NCI-H2196 treated with DMSO at 0.1 percent for 48 hours (cell line): ENCODE measurements around the gene BST1.
A peak's percentile ranks its signal among the peaks of the same experiment; 100 is the strongest.

Experiments
- DNase-seq: peaks from one replicate; lab custom pipeline; 2025; ENCODE audit not compliant: unreplicated experiment; lab: John Stamatoyannopoulos, UW

BST1 gene

DNA sequence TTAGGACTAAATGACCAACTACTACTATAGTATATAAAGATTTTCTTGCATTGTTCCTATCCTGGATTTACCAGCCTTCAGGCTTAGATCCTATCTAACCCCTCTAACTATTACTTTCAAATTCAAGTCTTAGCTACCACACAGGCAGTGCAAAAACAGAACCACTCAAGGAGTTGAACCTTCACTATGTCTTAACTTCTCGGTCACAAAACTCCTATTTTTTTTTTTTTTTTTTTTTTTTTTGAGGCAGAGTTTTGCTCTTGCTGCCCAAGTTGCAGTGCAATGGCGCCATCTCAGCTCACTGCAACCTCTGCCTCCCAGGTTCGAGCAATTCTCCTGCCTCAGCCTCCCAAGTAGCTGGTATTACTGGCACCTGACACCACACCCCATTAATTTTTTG, 27.5 kb upstream of the BST1 start:
- no peak for DNase-seq

DNA sequence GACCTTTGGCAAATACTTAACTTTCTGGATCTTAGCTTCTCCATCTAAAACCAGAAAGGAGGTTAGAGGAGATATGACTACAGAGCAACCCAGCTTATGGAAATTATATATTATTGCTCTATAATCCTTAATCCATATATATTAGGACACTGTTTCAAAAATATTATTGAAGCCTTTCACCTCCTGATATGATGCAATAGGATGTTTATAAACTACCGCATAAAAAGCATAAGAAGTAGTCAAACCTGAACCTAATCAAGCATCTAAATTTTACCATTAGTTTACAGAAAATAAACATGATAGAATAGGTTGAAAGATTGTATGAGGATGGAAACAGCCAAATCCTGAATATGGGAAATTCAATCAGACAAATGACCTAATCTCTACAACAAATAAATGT, 26.8 kb upstream of the BST1 start:
- DNase-seq, result no peak

DNA sequence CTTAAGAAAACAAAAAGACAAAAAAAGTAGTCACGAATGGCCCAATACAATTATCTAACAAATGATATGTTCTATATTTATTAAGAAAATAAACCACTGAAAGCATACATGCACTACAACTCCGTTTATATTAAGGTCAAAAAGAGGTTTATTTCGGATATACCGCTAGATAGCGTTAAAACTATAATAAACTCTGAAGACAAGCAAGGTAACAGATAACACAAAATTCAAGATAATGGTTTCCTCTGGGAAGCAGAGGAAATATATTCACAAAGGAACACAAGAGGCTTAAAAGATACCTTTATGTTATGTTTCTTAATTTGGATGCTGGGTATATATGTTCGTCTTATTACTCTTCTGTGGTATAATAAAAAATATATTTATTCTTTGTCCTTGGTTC, 26.0 kb upstream of the BST1 start:
- DNase-seq, result no peak

DNA sequence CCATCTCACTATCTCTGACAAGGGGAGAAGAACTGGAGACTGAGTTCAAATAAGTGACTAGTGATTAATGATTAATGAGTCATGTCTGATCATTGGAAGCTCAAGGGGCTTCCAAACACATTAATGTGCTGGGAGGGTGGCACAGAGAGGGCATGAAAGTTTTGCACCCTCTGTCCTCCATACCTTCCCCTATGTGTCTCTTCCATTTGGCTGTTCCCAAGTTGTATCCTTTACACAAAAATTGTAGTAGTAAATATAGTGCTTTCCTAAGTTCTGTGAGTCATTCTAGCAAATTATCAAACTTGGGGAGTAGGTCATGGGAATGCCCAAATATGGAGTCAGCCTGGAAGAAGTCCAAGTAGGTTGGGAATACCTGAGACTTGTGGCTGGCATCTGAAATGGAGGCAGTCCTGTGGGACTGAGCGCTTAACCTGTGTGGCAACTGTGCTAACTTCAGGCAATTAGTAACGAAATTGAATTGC, 25.3 kb upstream of the BST1 start:
- no peak for DNase-seq

DNA sequence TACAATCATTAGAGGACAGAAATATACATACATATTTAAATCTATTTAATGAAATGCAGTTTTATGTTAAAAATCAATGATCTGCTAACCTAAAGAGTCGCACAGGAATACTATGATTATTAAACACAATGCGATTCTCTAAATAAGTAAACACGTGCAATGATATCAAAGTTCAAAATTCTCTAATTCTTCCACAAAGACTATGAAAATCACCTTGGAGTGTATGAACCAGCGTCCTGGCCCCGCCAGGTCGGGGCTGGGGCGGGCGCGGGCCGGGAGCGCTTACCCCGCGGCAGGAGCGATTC, 21.8 kb upstream of the BST1 start:
- DNase-seq, result no peak

DNA sequence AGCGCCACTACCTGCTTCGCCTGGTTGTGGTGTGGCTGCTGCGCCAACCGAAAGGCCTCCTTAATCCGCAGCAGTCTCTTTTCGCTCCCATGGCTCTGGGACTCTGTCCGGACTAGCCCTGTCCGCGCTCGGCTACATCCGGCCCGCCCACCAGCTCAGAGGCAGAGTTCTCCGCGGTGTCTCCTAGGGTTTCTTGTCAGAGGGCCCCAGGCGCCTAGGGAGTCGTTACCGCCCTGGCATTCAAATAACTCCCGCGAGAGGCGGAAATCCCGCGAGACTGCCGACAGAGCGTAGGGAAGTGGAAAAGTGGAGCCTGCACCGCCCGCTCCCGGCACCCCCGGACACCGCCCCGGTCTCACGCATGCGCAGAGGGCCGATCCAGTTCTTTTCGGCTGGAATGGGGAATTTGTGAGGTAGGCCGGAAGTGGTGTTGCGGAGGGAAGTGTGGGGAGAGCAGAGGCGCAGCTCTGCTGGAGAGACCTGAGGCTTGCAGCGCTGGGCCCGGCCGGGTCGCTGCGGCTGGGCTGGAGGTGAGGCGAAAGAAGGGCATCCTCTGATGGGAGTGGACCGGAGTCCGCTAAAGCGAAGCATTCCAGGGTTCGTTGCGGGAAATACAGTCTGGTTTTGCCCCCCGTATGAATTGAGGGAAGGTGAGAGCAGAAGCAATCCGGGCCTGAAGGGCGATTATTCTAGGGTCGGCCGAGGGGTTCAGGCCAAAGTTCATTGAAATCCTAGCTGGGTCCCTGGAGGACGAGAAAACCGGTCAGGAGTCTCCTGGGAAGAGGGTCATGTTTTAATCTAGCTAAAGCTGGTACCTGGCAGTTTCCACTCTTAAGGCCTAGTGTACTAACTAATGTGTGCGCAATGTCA, 21.3 kb upstream of the BST1 start, which contains the start of gene FAM200B:
Gene FAM200B, plus strand, starts transcription at position 456 of the 870 bp plus-strand sequence. CDS start 5,151 bp downstream, outside the sequence.
- peak; percentile 94 for DNase-seq

DNA sequence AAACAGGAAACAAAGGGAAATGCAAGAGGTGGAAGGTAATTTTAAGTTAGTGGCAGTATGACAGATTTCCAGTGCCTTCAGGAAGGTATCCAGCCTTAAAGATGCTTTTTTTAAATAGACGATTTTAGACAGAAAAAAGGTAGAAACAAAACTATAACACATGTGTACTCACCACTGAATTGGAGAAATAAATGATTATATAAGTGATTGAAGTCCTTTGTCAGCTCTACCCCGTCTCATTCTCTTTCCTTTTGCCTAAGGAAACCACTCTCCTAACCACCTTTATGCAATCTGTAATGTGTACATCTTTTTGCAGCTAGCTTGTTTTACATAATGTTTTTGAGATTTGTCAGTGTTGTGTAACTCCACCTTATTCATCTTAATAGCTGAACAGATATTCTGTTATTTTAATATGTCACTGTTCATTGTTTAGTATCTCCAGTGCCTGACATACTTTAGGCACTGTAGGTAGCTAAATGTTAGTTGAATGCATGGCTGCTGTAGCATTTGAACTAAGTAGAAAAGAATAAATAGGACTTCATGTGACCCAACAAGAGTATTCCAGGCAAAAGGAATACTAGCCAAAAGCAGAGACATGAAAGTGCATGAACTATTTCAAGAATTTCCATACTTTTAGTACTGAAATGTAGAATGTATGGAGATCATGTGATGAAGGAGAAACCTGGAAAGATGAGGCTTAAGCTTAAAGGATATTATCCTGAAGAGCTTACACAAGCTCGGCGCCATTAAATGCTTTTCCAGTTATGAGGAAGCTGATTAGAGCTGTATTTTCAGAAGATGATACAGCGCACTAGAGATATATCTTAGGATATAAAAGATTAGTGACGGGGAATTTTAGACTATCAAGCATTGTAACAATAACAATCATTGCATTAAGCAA, 20.4 kb upstream of the BST1 start:
- no peak for DNase-seq

DNA sequence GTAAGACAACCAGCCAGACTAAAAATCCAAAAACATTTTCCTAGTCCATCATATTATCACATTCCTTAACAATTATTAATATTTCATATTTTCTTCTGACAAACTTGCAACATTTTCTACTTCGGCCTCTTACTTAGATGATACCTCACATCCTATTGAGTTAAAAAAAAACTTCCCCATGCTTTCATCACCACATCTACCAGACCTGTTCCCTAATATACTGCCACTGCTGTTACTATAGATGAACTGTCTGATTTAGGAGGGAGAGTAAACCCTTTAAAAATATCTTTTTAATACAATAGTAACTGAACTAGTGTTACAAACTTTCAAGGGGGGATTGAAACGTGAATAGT, 19.7 kb upstream of the BST1 start:
- no peak for DNase-seq

DNA sequence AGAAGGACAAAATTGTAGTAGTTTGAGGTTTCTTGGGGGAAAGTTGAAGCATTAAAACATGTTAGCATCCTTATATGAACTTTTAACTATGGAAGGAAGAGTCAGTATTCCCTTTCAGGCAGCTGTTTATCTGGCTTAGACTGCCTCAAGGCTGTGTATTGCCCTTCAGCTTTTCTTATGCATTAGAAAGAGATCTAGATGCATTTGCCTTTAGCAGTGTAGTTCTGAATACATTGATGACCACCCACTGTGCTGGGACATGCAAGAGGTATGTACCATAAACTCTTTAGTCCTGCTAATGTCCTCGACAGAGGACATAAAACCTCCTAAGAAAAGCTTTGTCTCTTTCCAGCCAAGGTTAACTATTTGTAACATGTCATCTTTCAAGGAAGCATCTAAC, 18.4 kb upstream of the BST1 start:
- no peak for DNase-seq

DNA sequence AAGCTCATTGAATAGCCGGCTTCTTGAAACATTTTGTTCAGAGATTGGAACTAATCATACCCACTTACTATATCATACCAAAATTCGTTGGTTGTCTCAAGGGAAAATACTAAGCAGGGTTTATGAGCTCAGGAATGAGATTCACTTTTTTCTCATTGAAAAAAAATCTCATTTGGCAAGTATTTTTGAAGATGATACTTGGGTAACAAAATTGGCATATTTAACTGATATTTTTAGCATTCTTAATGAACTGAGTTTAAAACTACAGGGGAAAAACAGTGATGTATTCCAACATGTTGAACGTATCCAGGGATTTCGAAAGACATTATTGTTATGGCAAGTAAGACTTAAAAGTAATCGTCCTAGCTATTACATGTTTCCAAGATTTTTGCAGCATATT, 14.8 kb upstream of the BST1 start:
- DNase-seq, result no peak

DNA sequence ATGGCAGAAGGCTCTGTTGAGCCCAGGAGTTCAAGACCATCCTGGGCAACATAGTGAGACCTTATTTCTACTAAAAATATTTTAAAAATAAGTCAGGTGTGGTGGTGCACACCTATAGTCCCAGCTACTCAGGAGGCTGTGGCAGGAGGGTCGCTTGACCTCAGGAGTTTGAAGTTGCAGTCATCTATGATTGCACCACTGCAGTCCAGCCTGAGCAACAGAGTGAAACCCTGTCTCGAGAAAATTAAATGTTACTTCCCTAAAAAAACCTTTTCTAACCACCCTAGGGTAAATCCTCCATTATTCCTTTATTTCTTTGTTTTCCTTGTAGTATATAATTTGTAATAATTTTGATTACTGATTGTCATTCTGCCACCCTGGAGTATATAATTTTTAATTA, 13.3 kb upstream of the BST1 start:
- DNase-seq, result no peak

DNA sequence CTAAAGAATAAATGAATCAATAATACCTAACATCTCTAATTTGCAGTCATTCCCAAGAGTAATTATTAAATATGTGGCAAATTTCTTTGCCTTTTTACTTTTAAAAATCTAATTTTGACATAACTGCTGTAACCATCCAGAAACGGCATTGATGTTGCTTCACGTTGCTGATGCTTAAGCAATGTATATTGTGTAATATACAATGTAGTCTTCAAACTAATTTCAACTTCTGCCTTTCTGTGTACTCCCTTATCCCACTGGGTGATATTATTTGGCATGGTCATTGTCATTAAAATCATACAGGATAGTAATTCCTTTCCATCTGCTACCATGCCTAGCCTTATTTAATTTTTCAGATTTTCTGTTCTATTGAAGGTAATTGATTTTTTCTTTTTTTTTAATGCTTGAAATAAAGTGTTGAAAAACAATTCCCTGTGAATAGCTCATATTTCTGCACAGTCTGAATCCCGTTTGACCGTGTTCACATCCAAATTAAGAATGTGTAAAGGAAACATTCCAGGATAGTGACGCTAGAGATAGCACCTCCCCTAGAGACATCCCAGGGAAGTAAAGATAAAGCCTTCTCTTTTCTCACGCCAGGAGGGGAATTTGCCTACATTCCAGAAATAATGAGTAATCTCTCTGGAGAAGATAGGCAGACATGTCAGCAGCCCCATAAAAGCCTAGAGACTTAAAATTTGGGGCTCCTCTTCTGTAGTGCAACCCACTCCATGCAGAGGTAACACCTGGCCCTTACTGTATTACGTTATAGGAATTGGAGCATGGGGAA, 12.7 kb upstream of the BST1 start:
- no peak for DNase-seq

DNA sequence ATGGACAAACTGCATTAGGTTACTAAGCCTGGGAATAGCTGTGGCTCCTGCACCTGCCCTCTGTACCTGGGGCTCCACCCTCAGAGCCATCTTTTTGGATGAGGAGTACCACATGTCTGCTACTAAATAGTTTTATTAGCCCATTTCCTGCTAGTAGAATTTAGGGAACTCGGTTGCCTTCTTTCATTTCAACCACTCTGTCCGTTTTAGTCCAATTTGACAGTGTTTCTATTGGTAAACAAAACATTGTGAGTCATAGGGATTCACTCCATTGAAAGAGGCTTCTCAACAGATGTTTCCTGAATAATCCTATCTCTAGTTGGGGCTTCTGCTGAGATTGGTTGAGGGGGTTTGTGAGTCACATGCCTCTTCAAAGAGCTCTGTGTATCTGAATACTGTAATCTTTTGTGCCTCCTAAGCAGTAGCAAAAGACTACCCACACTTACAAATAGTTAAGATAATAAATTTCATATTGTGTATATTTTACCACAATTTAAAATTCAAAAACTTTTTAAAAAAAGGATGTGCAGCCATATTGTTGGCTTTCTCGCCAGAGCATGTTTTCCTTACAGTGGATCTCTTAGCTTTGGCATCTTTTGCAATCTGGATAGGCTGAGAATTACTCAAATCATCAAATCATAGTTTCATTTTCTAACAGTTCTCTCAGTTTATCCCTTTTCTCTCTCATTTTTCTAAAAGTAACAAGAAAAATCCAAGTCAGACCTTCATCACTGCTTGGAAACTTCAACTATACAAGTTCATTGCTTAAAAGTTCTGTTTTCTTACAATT, 11.3 kb upstream of the BST1 start:
- no peak for DNase-seq

DNA sequence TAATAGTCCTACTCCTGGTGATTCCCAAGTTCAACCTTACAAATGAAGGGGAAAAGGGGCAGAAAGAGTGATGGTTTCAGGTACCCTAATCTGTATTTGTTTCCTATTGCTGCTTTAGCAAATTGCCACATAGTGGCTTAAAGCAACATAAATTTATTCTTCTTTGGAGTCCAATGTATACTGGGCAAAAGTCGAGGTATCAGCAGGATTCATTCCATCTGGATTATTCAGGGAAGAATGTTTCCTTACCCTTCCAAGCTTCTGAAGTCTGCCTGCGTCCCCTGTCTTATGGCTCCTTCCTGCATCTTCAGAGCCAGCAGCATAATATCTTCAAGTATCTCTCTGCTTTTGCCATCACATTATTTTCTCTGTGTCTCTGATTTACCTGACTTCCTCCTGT, 10.3 kb upstream of the BST1 start:
- DNase-seq, result no peak

DNA sequence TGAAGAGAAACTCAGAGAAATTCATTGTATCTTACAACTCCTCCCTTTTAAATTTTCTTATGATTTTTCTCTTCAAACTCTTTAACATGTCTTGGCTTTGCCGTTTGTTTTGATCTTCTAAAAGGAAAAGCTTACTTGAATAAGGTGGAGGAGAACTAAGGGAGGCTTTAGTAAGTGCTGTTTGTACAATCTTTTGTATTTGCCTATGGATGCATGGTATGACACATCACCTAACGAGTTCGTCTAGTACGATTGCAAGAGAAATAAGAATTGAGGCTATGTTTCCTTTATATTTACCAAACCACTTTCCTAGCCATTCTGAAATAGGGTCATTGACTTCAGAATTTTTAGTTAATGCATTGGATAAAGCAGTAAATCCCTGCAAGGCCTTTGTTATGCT, 8.4 kb upstream of the BST1 start:
- no peak for DNase-seq

DNA sequence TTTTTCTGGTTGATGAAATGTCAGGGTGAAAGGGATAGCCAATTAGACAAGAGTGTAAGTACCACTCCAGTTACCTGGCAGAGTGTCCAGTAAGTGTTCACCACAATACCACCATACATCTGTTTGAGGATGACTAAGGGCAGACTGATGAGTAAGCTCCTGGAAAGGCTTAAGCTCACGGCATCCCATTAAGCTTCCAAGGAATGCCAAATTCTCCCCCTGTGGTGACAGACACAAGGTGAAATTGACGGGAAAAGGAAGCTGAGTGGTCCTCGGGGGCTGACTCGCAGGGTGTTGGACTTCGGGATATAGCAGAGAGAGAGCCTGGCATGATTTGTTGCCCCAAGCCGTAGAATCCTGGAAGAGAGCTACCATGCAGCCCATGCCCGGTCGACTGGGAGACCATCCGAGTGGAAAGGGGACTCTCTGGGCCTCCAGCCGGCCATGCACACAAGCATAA, 7.6 kb upstream of the BST1 start:
- no peak for DNase-seq

DNA sequence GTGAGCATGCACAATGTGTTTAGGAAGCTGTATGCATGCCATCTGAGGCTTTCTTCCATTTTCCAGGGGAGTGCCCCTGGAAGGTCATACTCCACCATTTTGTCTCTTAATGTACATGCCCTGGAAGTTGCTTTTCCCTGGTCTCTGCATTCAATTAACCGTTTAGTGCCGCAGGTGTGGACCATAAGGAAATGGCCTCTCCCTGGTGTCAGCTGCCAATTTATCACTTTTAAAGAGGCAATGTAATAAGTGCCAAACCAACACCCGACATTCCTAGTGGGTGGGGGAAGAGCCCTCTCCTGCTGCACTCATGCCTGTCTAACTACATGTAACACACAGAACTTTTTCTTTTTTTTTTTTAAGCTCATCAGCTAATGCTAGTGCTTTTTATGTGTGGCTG, 7.1 kb upstream of the BST1 start:
- DNase-seq, result no peak

DNA sequence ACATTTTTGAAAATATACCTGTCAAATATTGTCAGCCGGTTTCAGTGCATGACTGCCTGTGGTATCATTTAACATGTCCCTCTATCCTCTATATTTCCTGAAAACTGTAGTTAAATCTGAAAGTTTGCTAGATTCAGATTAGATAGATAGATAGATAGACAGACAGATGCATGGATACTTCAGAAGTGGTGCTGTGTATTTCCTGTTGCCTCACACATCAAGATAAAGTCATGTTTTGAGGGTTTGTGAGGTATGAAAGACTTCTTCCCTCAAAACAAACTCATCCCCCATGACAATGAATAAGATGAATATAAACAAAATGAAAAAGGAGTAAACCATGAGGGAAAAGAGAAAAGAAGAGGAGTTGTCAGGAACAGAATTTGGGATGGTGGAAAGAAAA, 6.0 kb upstream of the BST1 start:
- no peak for DNase-seq

DNA sequence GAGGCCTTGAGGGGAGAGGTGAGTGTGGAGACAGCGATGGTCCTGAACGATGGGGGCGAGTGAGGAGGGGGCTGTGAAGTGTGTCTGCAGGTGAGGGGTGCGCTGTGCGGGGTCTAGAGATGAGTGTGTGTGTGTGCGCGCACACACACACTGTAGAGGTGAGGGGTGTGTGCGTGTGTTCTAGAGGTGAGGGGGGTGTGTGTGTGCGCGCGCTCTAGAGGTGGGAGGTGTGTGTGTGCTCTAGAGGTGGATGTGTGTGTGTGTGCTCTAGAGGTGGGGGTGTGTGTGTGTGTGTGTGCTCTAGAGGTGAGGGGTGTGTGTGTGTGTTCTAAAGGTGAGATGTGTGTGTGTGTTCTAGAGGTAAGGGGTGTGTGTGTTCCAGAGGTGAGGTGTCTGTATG, 574 bp downstream of the BST1 start:
- DNase-seq, result no peak

DNA sequence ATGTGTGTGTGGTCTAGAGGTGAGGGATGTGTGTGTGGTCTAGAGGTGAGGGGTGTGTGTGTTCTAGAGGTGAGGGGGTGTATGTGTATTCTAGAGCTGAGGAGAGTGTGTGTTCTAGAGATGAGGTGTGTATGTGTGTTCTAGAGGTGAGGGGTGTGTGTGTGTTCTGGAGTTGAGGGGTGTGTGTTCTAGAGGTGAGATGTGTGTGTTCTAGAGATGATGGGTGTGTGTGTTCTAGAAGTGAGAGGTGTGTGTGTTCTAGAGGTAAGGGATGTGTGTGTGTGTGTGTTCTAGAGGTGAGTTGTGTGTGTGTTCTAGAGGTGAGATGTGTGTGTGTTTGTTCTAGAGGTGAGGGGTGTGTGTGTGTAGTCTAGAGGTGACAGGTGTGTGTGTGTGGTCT, 1.3 kb downstream of the BST1 start:
- DNase-seq, result no peak
